Endothelial cell of umbilical vein (primary cell): ENCODE measurements around the gene PCNX1. TPM values are rescaled to one million over a fixed set of nuclear protein-coding genes. Genes with fewer than 3 reads are reported as not detected.

Source experiments
- BruUV-seq: library from RNA; stranded (reverse); fragments of 400-500 nt; replicated peaks from 2 replicates; lab custom pipeline; 2021; lab: Mats Ljungman, UMichigan
- CTCF ChIA-PET: fragments of 300-600, 350-600 bp; sonication (Branson Sonifier 250); formaldehyde crosslinking; loops from one replicate; lab custom pipeline; 2021; ENCODE audit warnings: antibody characterized with exemption, inconsistent platforms; lab: Charles Lee
- POLR2A ChIA-PET: fragments of 300-600, 350-600 bp; sonication (Branson Sonifier 250); formaldehyde crosslinking; loops from one replicate; lab custom pipeline; 2021; ENCODE audit warnings: antibody characterized with exemption, inconsistent platforms; lab: Charles Lee
- DNase-seq: peaks from one replicate; pipeline ENCODE4 v3.0.0-alpha.2; 2011; ENCODE audit warnings: low read depth, low spot score
- FAIRE-seq: peaks from 2 replicates; lab custom pipeline; 2011; peaks lifted over from hg19 to GRCh38; lab: Jason Lieb, UNC
- H2AFZ ChIP-seq: 2 replicates; pipeline ENCODE4 v1.6.0; 2012; ENCODE audit warnings: low read depth, low read length, control low read depth, inconsistent platforms
- H3K27ac ChIP-seq: 2 replicates; pipeline ENCODE4 v1.5.1; 2011; ENCODE audit warnings: low read depth, mild to moderate bottlenecking, control low read depth, low read length, moderate library complexity; ENCODE audit not compliant: insufficient read depth
- H3K27me3 ChIP-seq, 2 experiments: 2 replicates each; pipeline versions ENCODE4 v1.6.0 to v1.6.1; 2011; ENCODE audit warnings: low read length in 2 of 2, mixed read lengths in 1 of 2; ENCODE audit not compliant: control insufficient read depth in 2 of 2, insufficient read depth in 2 of 2
- H3K36me3 ChIP-seq, 2 experiments: 2 replicates in 1 of 2; 3 replicates in 1 of 2; pipeline ENCODE4 v1.5.1; 2011; ENCODE audit warnings: low read length in 2 of 2, mild to moderate bottlenecking in 1 of 2, moderate library complexity in 1 of 2; ENCODE audit not compliant: control insufficient read depth in 2 of 2, insufficient read depth in 2 of 2; ENCODE audit errors: extremely low read depth in 1 of 2
- H3K4me1 ChIP-seq: 3 replicates; pipeline ENCODE4 v1.5.1; 2011; ENCODE audit warnings: mild to moderate bottlenecking, low read length; ENCODE audit not compliant: control insufficient read depth, insufficient read depth; ENCODE audit errors: extremely low read depth
- H3K4me2 ChIP-seq: 2 replicates; pipeline ENCODE4 v1.6.1; 2011; ENCODE audit warnings: low read length, control low read depth, mixed read lengths; ENCODE audit not compliant: insufficient read depth
- H3K4me3 ChIP-seq, 3 experiments: fragments of 200-600 bp in 1 of 3; sonication (generic), shearing (Covaris generic) in 1 of 3; replicated peaks in 1 of 3; 2 replicates each; pipeline ENCODE4 v1.5.1; 2011 to 2016; ENCODE audit warnings: control low read depth in 3 of 3, low read length in 3 of 3, mild to moderate bottlenecking in 2 of 3, inconsistent platforms in 1 of 3, low read depth in 1 of 3, moderate library complexity in 1 of 3; ENCODE audit not compliant: insufficient read depth in 1 of 3
- H3K79me2 ChIP-seq: 2 replicates; pipeline ENCODE4 v1.6.0; 2012; ENCODE audit warnings: low read length, inconsistent platforms; ENCODE audit not compliant: control insufficient read depth, insufficient read depth
- H3K9ac ChIP-seq: replicated peaks from 2 replicates; pipeline ENCODE3; 2011; ENCODE audit warnings: low read length, control low read depth; ENCODE audit not compliant: insufficient read depth; ENCODE audit errors: extremely low read depth
- H3K9me1 ChIP-seq: replicated peaks from 3 replicates; pipeline ENCODE4 v1.6.0; 2011; ENCODE audit warnings: mild to moderate bottlenecking, low read length; ENCODE audit not compliant: control insufficient read depth, insufficient read depth; ENCODE audit errors: extremely low read depth
- H3K9me3 ChIP-seq: replicated peaks from 2 replicates; pipeline ENCODE4 v1.5.1; 2012; ENCODE audit warnings: low read length, inconsistent platforms; ENCODE audit not compliant: control insufficient read depth, insufficient read depth
- H4K20me1 ChIP-seq: replicated peaks from 2 replicates; pipeline ENCODE3; 2011; ENCODE audit warnings: mild to moderate bottlenecking, low read length; ENCODE audit not compliant: control insufficient read depth, insufficient read depth; ENCODE audit errors: extremely low read depth
- CTCF ChIP-seq, 2 donors: IDR thresholded peaks; 1 replicate in 1 of 2; 2 replicates in 1 of 2; pipeline ENCODE4 v1.5.1; 2011; ENCODE audit warnings: low read length in 2 of 2, mild to moderate bottlenecking in 2 of 2, moderate library complexity in 2 of 2, control low read depth in 1 of 2, inconsistent platforms in 1 of 2, low read depth in 1 of 2; ENCODE audit not compliant: insufficient read depth in 1 of 2; ENCODE audit errors: extremely low read depth in 1 of 2
- EZH2 ChIP-seq: IDR thresholded peaks from 2 replicates; pipeline ENCODE4 v1.6.1; 2012; ENCODE audit warnings: borderline replicate concordance, low read depth, mild to moderate bottlenecking, moderate library complexity, low read length, inconsistent platforms; ENCODE audit not compliant: severe bottlenecking
- FOS ChIP-seq: IDR thresholded peaks from 2 replicates; pipeline ENCODE4 v1.6.1; 2011; ENCODE audit warnings: mild to moderate bottlenecking, low read length, moderate library complexity, borderline replicate concordance; ENCODE audit not compliant: insufficient read depth
- GATA2 ChIP-seq: IDR thresholded peaks from 2 replicates; pipeline ENCODE4 v1.7.0; 2011; ENCODE audit warnings: low read depth, mild to moderate bottlenecking, moderate library complexity, mixed read lengths, low read length; ENCODE audit not compliant: insufficient read length, insufficient read depth
- JUN ChIP-seq: IDR thresholded peaks from 2 replicates; pipeline ENCODE4 v1.6.1; 2011; ENCODE audit warnings: borderline replicate concordance, low read depth; ENCODE audit not compliant: insufficient read length, insufficient read depth
- MAX ChIP-seq: IDR thresholded peaks from 2 replicates; pipeline ENCODE4 v1.6.1; 2011; ENCODE audit not compliant: insufficient read depth, insufficient read length
- MYC ChIP-seq: IDR thresholded peaks from one replicate; pipeline ENCODE4 v1.6.1; 2011; ENCODE audit warnings: mild to moderate bottlenecking, low read depth, low read length
- POLR2A ChIP-seq: IDR thresholded peaks from 2 replicates; pipeline ENCODE4 v1.6.1; 2012; ENCODE audit warnings: low read depth, mild to moderate bottlenecking, control low read depth, low read length
- POLR2AphosphoS5 ChIP-seq: IDR thresholded peaks from 2 replicates; pipeline ENCODE4 v1.6.1; 2012; ENCODE audit warnings: low read depth, mild to moderate bottlenecking, control low read depth, low read length, moderate library complexity; ENCODE audit not compliant: insufficient read depth
- dilution Hi-C: fragments of 300-500 bp; cut with MboI; formaldehyde crosslinking; loops from one replicate; pipeline ENCODE4 v1.15.0; 2019; ENCODE audit warnings: low sequenced_read_pairs; ENCODE audit not compliant: extremely low pct_ligation_motif_present
- intact Hi-C: fragments of 100-400 bp; cut with micrococcal nuclease; formaldehyde crosslinking; loops from one replicate; pipeline ENCODE4 v1.10.0; 2022
- polyA plus RNA-seq, 4 experiments: library from polyadenylated mRNA; depleted of rRNA in 3 of 4; stranded (reverse) in 3 of 4; unstranded in 1 of 4; fragments of >200 nt; gene quantifications; 2 replicates each; pipeline versions ENCODE4 v1.2.1 to v1.2.3, GENCODE V29; 2011 to 2012; ENCODE audit warnings: missing spikeins in 1 of 4
- total RNA-seq: library from RNA; stranded (reverse); gene quantifications from 2 replicates; pipeline ENCODE4 v1.2.3, GENCODE V29; 2021

PCNX1 gene
- total and polyA plus RNA-seq, 2 donors (not counting 3 experiments of a cell fraction or from before 2014, with no cell fraction given): 21.4 to 40.5 TPM

- Histone ChIP-seq H3K4me1 (no peaks in the 10 kb centered on the region), H4K20me1 (no peaks in the 10 kb centered on the region), H3K4me3 (no peak overlapping the region), H3K27me3 (no peaks in the 10 kb centered on the region), H3K36me3 (peaks cover 3 to 8% of the 10 kb centered on the region in 2 experiments), H3K27ac (no peak overlapping the region), H3K9me3 (no peaks in the 10 kb centered on the region), H3K79me2 (no peaks in the 10 kb centered on the region), H3K4me2 (no peak overlapping the region), H3K9me1 (no peaks in the 10 kb centered on the region), H3K9ac (no peak overlapping the region), H2AFZ (no peak overlapping the region)
- no TSS peak for BruUV-seq
- dilution Hi-C loops (no loop called here), intact Hi-C loops (no loop called here)
- POLR2A ChIA-PET: no interaction called here
- TF ChIP-seq MAX (no peak), GATA2 (no peak), FOS (no peak), MYC (no peak), POLR2A (no peak), EZH2 (no peak), CTCF (IDR thresholded peaks at IDR 0.05; ENCODE audit: extremely low read depth in 1 of 2, insufficient read depth in 1 of 2, low read depth in 1 of 2, low read length in 2 of 2) (no peak), POLR2AphosphoS5 (no peak), JUN (no peak)
- no peak for DNase-seq
- CTCF ChIA-PET: no interaction called here
- FAIRE-seq: no peak
Measured at GRCh38 chr14:71036433-71036832, 129.2 kb downstream of the PCNX1 start.
